Colonic mucosa (tissue), 4 donors: Measurements from ENCODE around the gene ZNF620. TPM values are rescaled to one million over a fixed set of nuclear protein-coding genes. Genes with fewer than 3 reads are reported as not detected.

Source experiments
- DNase-seq: peaks from one replicate; pipeline ENCODE4 v3.0.0-alpha.2; 2020
- H3K27ac ChIP-seq: fragments of 200-600 bp; one replicate; pipeline ENCODE4 v1.8.0; 2021
- H3K27me3 ChIP-seq: fragments of 200-600 bp; one replicate; pipeline ENCODE4 v1.8.0; 2021
- H3K36me3 ChIP-seq: fragments of 200-600 bp; one replicate; pipeline ENCODE4 v1.8.0; 2021
- H3K4me1 ChIP-seq: fragments of 200-600 bp; one replicate; pipeline ENCODE4 v1.8.0; 2021; ENCODE audit warnings: mild to moderate bottlenecking
- H3K4me3 ChIP-seq: fragments of 200-600 bp; one replicate; pipeline ENCODE4 v1.8.0; 2021
- H3K9ac ChIP-seq, 2 donors: one replicate each; pipeline ENCODE4 v1.7.0; 2013; ENCODE audit warnings: control low read depth in 2 of 2, low read depth in 2 of 2, low read length in 2 of 2
- H3K9me3 ChIP-seq: fragments of 200-600 bp; one replicate; pipeline ENCODE4 v1.8.0; 2021
- intact Hi-C: fragments of 100-400 bp; cut with DNase I; formaldehyde crosslinking; loops from one replicate; pipeline ENCODE4 v1.14.1; 2022
- total RNA-seq, 2 donors: library from RNA; stranded (reverse); fragmentation: NEBNext Ultra II Directional in 1 of 2; extraction: Animal tissue kit (Norgen Biotek cat#: 25700) in 1 of 2; gene quantifications; one replicate each; pipeline ENCODE4 v1.2.1, GENCODE V29; 2021
- TF ChIP-seq, protein P1 (sequence below): fragments of 200-600 bp; IDR thresholded peaks from one replicate; pipeline ENCODE4 v1.8.0; 2022; ENCODE audit warnings: antibody characterized with exemption, mild to moderate bottlenecking
- donor health status: healthy.
- donor health status: DM: no; HTN: no; CAD: no.
- donor health status: DM: no; HTN: no; CAD: no.

The ZNF620 gene
- total RNA-seq, 2 donors from 2014 or later: 4.0 to 4.6 TPM

DNA sequence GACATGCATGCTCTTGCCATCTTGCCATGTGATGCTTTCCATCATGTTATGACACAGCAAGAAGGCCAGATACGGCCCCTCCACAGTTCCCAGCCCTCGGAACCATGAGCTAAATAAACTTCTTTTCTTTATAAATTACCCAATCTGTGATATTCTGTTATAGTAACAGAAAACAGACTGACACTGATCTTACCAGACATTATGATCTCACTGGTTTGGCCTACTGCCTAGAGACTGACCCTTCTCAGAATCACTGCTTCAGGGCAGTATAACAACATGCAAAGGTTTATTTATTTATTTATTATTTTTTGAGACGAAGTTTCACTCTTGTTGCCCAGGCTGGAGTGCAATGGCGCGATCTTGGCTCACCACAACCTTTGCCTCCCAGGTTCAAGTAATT lies 14.9 kb upstream of the ZNF620 start:
- TF ChIP-seq, protein P1, sequence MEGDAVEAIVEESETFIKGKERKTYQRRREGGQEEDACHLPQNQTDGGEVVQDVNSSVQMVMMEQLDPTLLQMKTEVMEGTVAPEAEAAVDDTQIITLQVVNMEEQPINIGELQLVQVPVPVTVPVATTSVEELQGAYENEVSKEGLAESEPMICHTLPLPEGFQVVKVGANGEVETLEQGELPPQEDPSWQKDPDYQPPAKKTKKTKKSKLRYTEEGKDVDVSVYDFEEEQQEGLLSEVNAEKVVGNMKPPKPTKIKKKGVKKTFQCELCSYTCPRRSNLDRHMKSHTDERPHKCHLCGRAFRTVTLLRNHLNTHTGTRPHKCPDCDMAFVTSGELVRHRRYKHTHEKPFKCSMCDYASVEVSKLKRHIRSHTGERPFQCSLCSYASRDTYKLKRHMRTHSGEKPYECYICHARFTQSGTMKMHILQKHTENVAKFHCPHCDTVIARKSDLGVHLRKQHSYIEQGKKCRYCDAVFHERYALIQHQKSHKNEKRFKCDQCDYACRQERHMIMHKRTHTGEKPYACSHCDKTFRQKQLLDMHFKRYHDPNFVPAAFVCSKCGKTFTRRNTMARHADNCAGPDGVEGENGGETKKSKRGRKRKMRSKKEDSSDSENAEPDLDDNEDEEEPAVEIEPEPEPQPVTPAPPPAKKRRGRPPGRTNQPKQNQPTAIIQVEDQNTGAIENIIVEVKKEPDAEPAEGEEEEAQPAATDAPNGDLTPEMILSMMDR: no peak
- H3K9me3 ChIP-seq: no peaks in the 10 kb centered on the region
- intact Hi-C loops: no loop called here
- DNase-seq: no peak
- peaks cover 8% of the 10 kb centered on the region for H3K36me3 ChIP-seq
- no peak overlapping the region for H3K4me3 ChIP-seq
- H3K27me3 ChIP-seq: no peaks in the 10 kb centered on the region
- no peak overlapping the region for H3K9ac ChIP-seq
- H3K27ac ChIP-seq: no peak overlapping the region
- H3K4me1 ChIP-seq: no peaks in the 10 kb centered on the region

DNA sequence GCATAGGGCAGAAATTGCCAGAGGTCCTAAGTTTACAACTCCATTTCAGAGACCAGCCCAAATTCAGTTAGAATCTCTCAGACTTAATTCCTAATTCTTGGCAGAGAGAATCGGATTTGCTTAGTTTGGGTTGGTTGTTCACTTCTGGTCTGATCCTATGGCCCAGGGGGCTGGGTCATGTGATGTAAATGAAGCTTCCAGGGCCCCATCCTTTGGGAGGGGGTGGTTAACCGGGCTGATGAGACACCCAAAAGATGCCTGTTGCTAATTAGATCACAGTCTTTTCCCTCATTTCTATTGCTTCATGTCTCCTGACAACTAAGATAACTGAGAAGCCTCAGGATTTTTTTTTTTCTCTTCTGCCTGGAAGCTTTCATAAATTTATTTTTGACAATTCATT lies 11.1 kb upstream of the ZNF620 start:
- Histone ChIP-seq H3K4me1 (no peaks in the 10 kb centered on the region), H3K36me3 (no peaks in the 10 kb centered on the region), H3K4me3 (no peak overlapping the region), H3K9ac (no peak overlapping the region), H3K9me3 (no peaks in the 10 kb centered on the region), H3K27me3 (no peaks in the 10 kb centered on the region), H3K27ac (no peak overlapping the region)
- no peak for DNase-seq
- intact Hi-C loops: no loop called here
- TF ChIP-seq, protein P1: no peak

DNA sequence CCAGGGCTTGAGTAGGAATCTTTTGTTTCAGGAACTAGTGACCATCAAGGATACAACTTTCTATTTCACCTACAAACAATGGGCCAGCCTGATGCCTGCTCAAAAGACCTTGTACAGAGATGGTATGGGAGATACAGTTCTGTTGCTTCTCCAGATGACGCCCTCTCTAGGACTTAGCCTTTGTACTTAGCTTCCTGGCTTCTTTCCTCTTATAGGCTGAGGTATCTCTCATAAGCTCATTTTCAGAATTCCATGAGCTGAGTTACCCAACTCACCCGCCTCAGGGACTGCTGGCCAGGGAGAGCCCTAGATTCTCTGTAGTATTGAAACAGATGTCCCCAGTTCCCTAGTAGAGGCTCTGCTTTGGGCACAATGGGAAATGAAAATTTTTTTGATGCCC lies 8.6 kb upstream of the ZNF620 start:
- intact Hi-C loops: no loop called here
- TF ChIP-seq, protein P1: no peak
- Histone ChIP-seq H3K9me3 (no peaks in the 10 kb centered on the region), H3K4me3 (no peak overlapping the region), H3K36me3 (no peaks in the 10 kb centered on the region), H3K4me1 (no peaks in the 10 kb centered on the region), H3K27me3 (no peaks in the 10 kb centered on the region), H3K9ac (no peak overlapping the region), H3K27ac (no peak overlapping the region)
- DNase-seq: no peak

DNA sequence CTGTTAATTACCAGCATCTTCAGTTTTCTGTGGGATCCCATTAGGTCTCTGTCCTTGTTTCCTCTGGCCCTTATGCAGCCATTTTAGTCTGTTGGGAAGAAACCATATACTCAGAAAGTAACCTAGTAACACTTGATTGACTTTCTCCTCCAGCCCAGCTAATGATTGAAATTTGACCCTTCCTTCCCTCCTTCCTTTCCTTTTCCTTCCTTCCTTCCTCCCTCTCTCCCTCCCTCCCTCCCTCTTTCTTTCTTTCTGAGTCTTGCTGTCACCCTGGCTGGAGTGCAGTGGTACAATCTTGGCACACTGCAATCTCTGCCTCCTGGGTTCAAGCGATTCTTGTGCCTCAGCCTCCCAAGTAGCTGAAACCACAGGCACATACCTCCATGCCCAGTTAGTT lies 5.9 kb upstream of the ZNF620 start:
- intact Hi-C loops: no loop called here
- TF ChIP-seq, protein P1: no peak
- no peak overlapping the region for H3K4me3 ChIP-seq
- H3K9me3 ChIP-seq: no peaks in the 10 kb centered on the region
- no peaks in the 10 kb centered on the region for H3K27me3 ChIP-seq
- no peaks in the 10 kb centered on the region for H3K36me3 ChIP-seq
- H3K9ac ChIP-seq: no peak overlapping the region
- DNase-seq: no peak
- no peak overlapping the region for H3K27ac ChIP-seq
- no peaks in the 10 kb centered on the region for H3K4me1 ChIP-seq

DNA sequence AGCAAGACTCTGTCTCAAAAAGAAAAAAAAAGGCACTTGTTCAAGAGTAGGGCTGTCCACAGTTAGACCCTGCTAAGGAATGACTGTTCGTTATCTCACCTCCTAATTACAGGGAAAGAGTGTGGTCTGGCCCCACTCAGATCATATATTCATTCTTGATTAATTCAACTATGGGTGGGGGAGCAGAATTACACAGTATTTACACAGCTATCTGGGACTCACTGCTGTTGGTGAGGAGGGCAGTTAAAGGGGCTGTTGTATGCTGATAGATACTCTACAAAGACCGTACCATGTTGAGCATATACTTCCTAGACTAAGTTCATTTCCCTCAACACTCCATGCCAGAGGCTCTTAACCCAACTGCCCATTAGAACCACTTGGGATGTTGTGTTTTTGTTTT lies 3.8 kb upstream of the ZNF620 start:
- TF ChIP-seq, protein P1: no peak
- intact Hi-C loops: no loop called here

More for the DNA sequence above, 3.8 kb upstream of the ZNF620 start:
- H3K27me3 ChIP-seq: no peaks in the 10 kb centered on the region
- no peak for DNase-seq
- peaks cover 3% of the 10 kb centered on the region for H3K4me1 ChIP-seq
- H3K36me3 ChIP-seq: no peaks in the 10 kb centered on the region
- no peak overlapping the region for H3K9ac ChIP-seq
- no peaks in the 10 kb centered on the region for H3K9me3 ChIP-seq
- no peak overlapping the region for H3K27ac ChIP-seq
- H3K4me3 ChIP-seq: no peak overlapping the region
